Measurements from ENCODE around the gene MTF1.

The MTF1 gene

DNA sequence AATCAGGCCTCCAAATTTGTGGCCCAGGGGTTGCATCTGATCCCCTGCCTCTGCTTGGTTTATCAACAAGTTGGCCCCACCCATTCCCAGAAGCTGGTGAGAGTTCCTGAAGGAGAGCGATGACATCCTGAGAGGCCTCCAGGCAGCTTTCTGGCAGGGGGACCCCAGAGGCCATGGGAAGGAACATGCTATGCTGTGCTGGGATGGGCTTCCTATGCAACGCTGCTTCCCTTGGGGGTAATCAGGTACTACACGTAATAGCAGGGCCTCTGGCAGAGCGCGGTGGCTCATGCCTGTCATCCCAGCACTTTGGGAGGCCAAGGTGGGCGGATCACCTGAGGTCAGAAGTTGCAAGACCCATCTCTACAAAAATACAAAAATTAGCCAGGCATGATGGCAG is 8.4 kb upstream of the MTF1 start:
- no peak for DNase-seq (ENCODE audit: low spot score)

DNA sequence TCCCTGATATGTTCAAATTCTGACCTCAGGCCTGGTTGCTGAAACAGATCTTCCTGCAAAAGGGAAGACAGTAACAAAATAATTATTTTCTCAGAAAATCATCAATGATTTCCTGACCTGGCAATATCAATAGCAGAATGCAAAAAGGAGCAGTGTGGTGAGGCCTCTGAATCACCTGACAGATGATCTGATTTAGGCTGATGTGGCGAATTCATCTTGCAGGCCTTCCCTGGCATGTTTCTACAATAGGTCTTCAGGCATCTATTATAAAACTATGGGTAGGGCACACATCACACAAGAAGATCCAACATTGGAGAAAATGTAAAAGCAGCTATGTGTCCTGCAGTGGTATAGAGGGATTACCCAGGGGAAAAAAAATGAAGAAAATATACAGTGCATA is 7.1 kb upstream of the MTF1 start:
- DNase-seq (ENCODE audit: low spot score) = no peak

DNA sequence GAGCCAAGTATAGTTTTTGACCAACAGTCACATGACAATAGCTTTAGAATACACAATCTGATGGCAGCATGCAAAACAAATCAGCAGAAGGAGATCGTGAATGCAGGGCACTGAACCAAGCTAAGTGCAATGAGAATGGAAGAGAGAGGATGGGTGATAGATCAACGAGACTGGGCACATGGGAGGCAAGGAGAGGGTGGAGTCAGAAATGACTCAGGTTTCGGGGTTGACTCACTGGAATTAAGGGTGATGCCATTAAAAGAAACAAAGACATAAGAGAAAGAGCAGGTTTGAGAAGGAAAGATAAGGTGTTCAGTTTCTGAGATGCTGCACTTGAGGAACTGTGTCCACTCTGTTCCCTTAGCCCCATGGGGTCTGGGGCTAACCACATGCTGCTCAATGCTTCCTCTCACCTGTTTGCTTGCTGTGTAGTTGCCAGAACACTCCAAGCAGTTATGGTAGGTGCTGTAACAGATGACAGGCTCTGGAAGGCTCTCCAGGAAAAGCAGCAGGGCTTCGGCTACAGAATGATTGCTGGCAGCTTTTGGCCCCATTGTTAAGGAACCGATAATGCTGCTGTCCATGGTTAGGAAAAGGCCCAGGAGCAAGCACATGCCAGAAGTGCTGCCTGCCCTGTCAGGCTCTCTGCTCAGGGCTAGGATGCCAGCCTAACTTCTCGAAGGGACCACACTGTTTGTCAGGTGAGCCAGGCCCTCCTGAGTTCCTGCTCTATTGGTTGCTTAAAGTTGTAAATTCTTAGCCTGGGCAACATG is 6.1 kb upstream of the MTF1 start:
- peak; percentile 34 for DNase-seq (ENCODE audit: low spot score)

DNA sequence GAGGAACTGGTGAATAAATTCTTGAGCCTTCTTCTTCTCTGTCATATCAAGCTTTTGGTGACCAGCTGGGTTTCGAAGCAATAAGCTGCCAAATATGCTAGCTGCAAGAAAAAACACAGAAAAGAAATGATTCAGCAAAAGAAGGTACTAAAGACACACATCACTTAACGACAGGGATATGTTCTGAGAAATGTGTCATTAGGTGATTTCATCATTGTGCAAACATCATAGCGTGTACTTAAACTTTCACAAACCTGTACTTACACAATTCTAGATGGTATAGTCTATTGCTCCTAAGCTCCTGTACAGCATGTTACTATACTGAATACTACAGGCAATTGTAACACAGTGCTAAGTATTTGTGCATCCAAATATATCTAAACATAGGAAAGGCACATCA is 2.9 kb upstream of the MTF1 start:
- no peak for DNase-seq (ENCODE audit: low spot score)

GRCh38 chr1:37861151-37861550 is 1.8 kb upstream of the MTF1 start:
- DNase-seq (ENCODE audit: low spot score) = no peak

DNA sequence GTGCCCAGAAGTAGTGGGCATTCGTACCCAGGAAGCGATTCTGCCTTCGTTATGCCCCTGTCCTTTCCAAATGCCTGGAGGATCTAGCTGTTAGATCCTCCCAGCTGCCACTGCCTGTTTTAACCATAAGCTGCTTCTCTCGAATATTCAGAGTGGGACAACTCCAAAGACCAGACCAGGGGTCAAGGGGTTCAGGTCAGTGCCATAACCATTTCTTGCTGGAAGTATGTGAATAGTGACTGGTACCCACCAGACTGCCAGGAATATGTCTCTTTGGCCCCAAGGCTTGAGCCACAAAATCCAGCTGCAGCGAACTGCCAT is 914 bp upstream of the MTF1 start:
- no peak for DNase-seq (ENCODE audit: low spot score)

GRCh38 chr1:37858931-37859506 is 373 bp downstream of the MTF1 start:
- DNase-seq (ENCODE audit: low spot score) = no peak

- DNase-seq (ENCODE audit: low spot score) = no peak
These were observed 5.0 kb downstream of the MTF1 start for GRCh38 chr1:37854406-37854805.

- DNase-seq (ENCODE audit: low spot score) = no peak
These were observed 6.2 kb downstream of the MTF1 start for GRCh38 chr1:37853157-37853556.

DNA sequence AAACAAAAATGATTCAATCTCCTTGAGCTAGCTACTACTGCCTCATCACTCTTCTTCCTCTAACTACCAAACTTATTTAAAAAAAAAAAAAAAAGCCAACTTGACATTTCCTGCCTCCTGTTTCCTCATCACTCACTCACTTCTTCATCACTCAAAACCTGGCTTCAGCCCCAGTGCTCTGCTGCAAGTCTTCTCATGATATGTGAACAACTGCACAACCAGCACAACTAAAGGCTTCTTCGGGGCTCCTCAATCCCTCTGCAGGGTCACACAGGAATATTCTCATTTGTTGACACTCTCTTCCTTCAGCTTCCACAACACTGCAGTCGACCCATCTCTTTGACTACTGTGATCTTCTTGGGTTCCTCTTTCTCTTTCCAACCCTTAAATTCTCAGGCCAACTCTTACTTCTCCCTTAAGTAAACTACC is 7.6 kb downstream of the MTF1 start:
- no peak for DNase-seq (ENCODE audit: low spot score)

- DNase-seq (ENCODE audit: low spot score) = no peak
These were observed 8.1 kb downstream of the MTF1 start for GRCh38 chr1:37851262-37851661.

DNA sequence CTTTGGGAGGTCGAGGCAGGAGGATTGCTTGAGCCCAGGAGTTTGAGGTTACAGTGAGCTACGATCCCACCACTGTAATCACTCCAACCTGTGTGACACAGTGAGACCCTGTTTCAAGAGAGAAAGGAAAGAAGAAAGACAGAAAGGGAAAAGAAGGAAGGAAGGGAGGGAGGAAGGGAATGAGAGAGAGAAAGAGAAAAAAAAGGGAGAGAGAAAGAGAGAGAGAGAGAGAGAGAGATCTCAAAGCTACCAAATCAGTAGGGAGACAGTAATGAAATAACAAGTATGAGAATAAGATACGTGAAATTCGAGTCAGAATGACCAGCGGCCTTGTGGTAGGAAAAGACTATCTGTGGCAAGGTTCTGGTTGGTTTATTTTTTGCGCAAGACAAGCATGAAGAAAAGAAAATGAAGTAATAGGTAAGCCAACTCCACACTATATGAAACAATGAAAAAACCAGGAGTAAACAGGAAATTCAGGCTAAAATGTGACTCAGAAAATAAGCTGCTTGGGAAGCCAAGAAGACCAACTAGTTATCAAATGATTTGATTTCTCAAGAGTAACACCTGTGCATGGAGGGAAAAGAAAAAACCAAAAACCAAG is 8.9 kb downstream of the MTF1 start:
- no peak for DNase-seq (ENCODE audit: low spot score)

- no peak for DNase-seq (ENCODE audit: low spot score)
These were observed 9.9 kb downstream of the MTF1 start for GRCh38 chr1:37849480-37849879.

DNA sequence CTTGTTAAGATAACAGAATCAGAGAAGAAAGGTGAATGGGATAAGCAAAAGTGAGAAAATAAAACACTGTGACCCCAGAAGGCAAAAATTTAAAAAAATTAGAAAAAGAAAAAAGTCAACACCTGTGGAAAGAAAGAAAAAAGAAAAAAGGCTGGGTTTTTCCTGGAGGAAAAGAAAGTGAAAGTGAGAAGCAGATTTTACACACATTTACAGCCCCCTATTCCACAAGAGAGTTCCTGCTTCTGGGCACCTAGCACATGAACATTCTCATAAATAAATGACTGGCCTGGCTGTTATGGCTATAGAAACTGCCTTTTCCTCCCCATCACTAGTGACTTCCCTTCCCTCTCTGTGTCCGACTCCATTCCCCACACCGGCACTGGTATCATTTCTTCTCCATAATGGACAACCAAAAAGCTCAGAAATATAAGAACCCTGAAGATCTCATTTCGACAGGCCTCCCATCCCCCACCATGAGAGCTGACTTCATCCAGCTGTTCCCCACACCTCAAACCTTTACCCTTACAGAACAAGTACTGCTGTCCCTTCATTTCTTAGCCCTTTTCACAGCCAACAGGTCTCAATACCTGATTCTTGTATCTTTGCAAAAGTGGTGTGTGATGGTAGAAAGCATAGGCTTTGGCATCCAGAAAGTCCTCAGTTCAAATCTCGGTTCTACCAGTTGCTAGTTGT is 12.6 kb downstream of the MTF1 start:
- DNase-seq (ENCODE audit: low spot score) = no peak

GRCh38 chr1:37845786-37846185 is 13.6 kb downstream of the MTF1 start:
- no peak for DNase-seq (ENCODE audit: low spot score)

- no peak for DNase-seq (ENCODE audit: low spot score)
These were observed 14.2 kb downstream of the MTF1 start for GRCh38 chr1:37845049-37845646.

GRCh38 chr1:37844536-37844935 is 14.9 kb downstream of the MTF1 start:
- no peak for DNase-seq (ENCODE audit: low spot score)

GRCh38 chr1:37841652-37842051 is 17.7 kb downstream of the MTF1 start:
- DNase-seq (ENCODE audit: low spot score) = no peak

DNA sequence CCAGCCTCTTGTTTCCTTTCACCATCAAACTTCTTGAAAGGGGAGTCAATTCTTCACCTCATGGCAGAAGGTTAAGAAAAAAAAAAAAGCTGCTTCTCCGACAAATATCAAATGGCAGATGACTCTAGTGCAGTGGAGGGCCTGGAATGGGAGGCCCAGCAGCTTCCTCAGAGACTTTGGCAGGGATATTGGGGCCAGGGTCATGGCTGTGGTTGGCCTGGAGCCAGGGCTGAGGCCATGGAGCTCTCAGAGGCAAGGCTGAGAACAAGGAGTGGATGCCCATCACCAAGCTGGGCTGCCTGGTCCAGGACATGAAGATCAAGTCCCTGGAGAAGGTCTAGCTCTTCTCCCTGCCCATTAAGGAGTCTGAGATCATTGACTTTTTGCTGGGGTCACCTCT is 18.7 kb downstream of the MTF1 start:
- no peak for DNase-seq (ENCODE audit: low spot score)

- DNase-seq (ENCODE audit: low spot score) = no peak
These were observed 19.7 kb downstream of the MTF1 start for GRCh38 chr1:37839676-37840075.

DNA sequence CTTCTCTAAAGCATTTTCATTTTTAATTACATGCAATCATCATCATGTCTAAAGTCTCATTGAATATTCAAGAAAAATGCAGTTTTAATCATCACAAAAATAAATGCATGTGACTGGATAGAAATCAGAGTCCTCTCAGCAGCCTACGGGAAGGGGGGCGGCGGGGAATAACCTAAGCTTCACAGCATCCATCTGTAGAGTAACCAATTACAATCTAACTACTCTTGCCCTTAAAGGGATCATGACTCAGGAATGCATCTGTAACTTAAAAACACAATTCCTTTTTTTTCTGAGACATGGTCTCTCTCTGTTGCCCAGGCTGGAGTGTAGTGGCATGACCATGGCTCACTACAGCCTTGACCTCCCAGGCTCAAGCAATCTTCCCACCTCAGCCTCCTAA is 22.6 kb downstream of the MTF1 start:
- no peak for DNase-seq (ENCODE audit: low spot score)

DNA sequence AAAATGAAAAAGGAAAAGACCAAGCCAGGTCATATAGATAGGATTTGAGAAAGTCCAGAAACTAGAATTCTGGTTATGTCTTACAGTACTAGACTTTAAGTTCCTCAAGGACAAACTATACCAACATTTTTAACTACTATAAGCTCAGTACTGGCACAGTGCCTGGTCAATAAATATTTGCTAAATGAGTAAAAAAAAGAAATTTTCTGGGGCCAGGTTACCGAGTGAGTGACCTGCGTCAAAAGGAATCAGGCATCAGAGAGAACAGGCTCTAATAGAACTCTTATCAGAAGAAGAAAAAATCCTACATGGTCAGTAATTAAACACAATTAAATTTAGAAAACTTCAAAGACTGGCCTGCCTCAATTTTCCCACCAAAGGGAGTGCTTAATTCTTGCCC is 27.6 kb downstream of the MTF1 start:
- no peak for DNase-seq (ENCODE audit: low spot score)

DNA sequence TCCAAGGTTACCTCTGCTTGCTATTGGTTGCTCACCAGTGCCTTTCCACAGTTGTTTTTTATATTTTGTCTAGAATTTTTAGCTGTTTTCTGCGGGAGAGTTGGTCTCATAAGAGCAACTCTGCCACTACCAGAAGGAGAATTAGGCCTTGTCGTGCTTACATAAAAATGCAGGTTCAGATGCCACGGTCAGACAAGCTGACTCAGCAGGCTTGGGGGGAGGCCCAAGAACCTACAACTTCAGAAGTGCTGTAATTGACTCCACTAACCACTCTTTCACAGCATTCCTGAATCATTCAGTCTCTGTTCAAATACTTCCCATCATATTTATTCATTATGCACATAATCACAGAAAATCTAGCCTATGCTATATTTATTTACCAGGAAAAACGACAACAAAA is 28.3 kb downstream of the MTF1 start:
- no peak for DNase-seq (ENCODE audit: low spot score)

Measured in SW480 (cell line).